Activated CD4-positive, alpha-beta memory T cell treated with anti-CD3 and anti-CD28 coated beads for 36 hours (primary cell): Measurements from ENCODE around the gene ELMO1. TPM values are rescaled to one million over a fixed set of nuclear protein-coding genes. Genes with fewer than 3 reads are reported as not detected.

Experiments used
- CTCF ChIA-PET: fragments of 350-600 bp; sonication (Branson Sonifier 250); formaldehyde crosslinking; loops from one replicate; lab custom pipeline; 2021; ENCODE audit warnings: antibody characterized with exemption, inconsistent platforms; lab: Charles Lee
- POLR2A ChIA-PET: fragments of 350-600 bp; sonication (Branson Sonifier 250); formaldehyde crosslinking; loops from one replicate; lab custom pipeline; 2021; ENCODE audit warnings: antibody characterized with exemption; lab: Charles Lee
- DNase-seq: peaks from one replicate; pipeline ENCODE4 v3.0.0-alpha.2; 2020
- H3K27ac Mint-ChIP-seq: one replicate; pipeline ENCODE4 v1.8.0; 2021; ENCODE audit warnings: mixed read lengths
- H3K27me3 Mint-ChIP-seq: one replicate; pipeline ENCODE4 v1.8.0; 2021; ENCODE audit warnings: mixed read lengths
- H3K36me3 Mint-ChIP-seq: one replicate; pipeline ENCODE4 v1.8.0; 2021; ENCODE audit warnings: mixed read lengths
- H3K4me1 Mint-ChIP-seq: one replicate; pipeline ENCODE4 v1.8.0; 2021; ENCODE audit warnings: low read depth, mixed read lengths
- H3K4me3 Mint-ChIP-seq: one replicate; pipeline ENCODE4 v1.8.0; 2021; ENCODE audit warnings: mild to moderate bottlenecking, mixed read lengths
- H3K9me3 Mint-ChIP-seq: one replicate; pipeline ENCODE4 v1.8.0; 2021; ENCODE audit warnings: mixed read lengths
- intact Hi-C: fragments of 100-400 bp; cut with micrococcal nuclease; formaldehyde crosslinking; loops from one replicate; pipeline ENCODE4 v1.15.1; 2023
- total RNA-seq, 2 experiments: library from RNA; stranded (reverse); gene quantifications; one replicate each; pipeline ENCODE4 v1.2.3, GENCODE V29; 2021

The ELMO1 gene
- total RNA-seq, 2 experiments from 2014 or later: 88.7 to 93.3 TPM

- intact Hi-C loops: no loop called here
- H3K36me3 Mint-ChIP-seq: peaks cover 16% of the 10 kb centered on the region
- ChIA-PET CTCF (interaction anchor here (3.2 kb wide), 1 partner anchor 13 kb away, joined by 20 read pairs; no protein-coding TSS in a partner anchor), POLR2A (no interaction called here)
- peaks cover 2% of the 10 kb centered on the region for H3K9me3 Mint-ChIP-seq
- DNase-seq: no peak
- H3K27me3 Mint-ChIP-seq: no peaks in the 10 kb centered on the region
- peak overlapping the region; percentile 63 for H3K27ac Mint-ChIP-seq
- no peak overlapping the region for H3K4me3 Mint-ChIP-seq
- peaks cover 8% of the 10 kb centered on the region for H3K4me1 Mint-ChIP-seq
Observed at GRCh38 chr7:37297546-37297945, 151.1 kb downstream of the ELMO1 start.

GRCh38 chr7:37295401-37295800, 153.3 kb downstream of the ELMO1 start:
- Mint-ChIP-seq H3K36me3 (peaks cover 5% of the 10 kb centered on the region), H3K4me1 (peaks cover 13% of the 10 kb centered on the region), H3K9me3 (peaks cover 2% of the 10 kb centered on the region), H3K4me3 (no peak overlapping the region), H3K27ac (no peak overlapping the region), H3K27me3 (no peaks in the 10 kb centered on the region)
- POLR2A ChIA-PET: no interaction called here
- intact Hi-C loops: no loop called here
- no peak for DNase-seq
- CTCF ChIA-PET: interaction anchor here (0.7 to 3.2 kb wide), 2 partner anchors 11 to 53 kb away, joined by 3 to 20 read pairs; no protein-coding TSS in a partner anchor

GRCh38 chr7:37290731-37291130, 157.9 kb downstream of the ELMO1 start:
- no peaks in the 10 kb centered on the region for H3K9me3 Mint-ChIP-seq
- CTCF ChIA-PET: no interaction called here

GRCh38 chr7:37289781-37290180, 158.9 kb downstream of the ELMO1 start:
- Mint-ChIP-seq H3K27ac (no peak overlapping the region), H3K36me3 (peaks cover 3% of the 10 kb centered on the region), H3K4me1 (peaks cover 43% of the 10 kb centered on the region), H3K4me3 (no peak overlapping the region), H3K9me3 (no peaks in the 10 kb centered on the region), H3K27me3 (no peaks in the 10 kb centered on the region)
- intact Hi-C loops: no loop called here
- ChIA-PET POLR2A (no interaction called here), CTCF (interaction anchor here (1.0 to 1.6 kb wide), 2 partner anchors 63 to 220 kb away, joined by 3 read pairs; no protein-coding TSS in a partner anchor)
- no peak for DNase-seq

More at GRCh38 chr7:37290731-37291130, 157.9 kb downstream of the ELMO1 start:
- no peak overlapping the region for H3K27ac Mint-ChIP-seq
- peaks cover 34% of the 10 kb centered on the region for H3K4me1 Mint-ChIP-seq
- H3K27me3 Mint-ChIP-seq: no peaks in the 10 kb centered on the region
- intact Hi-C loops: no loop called here
- H3K4me3 Mint-ChIP-seq: no peak overlapping the region
- DNase-seq: no peak
- POLR2A ChIA-PET: no interaction called here
- peaks cover 3% of the 10 kb centered on the region for H3K36me3 Mint-ChIP-seq

- Mint-ChIP-seq H3K36me3 (peaks cover 3% of the 10 kb centered on the region), H3K27me3 (no peaks in the 10 kb centered on the region), H3K4me1 (peaks cover 46% of the 10 kb centered on the region), H3K4me3 (no peak overlapping the region), H3K9me3 (no peaks in the 10 kb centered on the region), H3K27ac (no peak overlapping the region)
- ChIA-PET POLR2A (no interaction called here), CTCF (interaction anchor here (1.0 to 1.6 kb wide), 2 partner anchors 64 to 220 kb away, joined by 3 read pairs; no protein-coding TSS in a partner anchor)
- no peak for DNase-seq
- intact Hi-C loops: no loop called here
Observed at GRCh38 chr7:37289367-37289766, 159.3 kb downstream of the ELMO1 start.

- no peaks in the 10 kb centered on the region for H3K27me3 Mint-ChIP-seq
- H3K4me3 Mint-ChIP-seq: no peak overlapping the region
- peaks cover 48% of the 10 kb centered on the region for H3K4me1 Mint-ChIP-seq
- no peaks in the 10 kb centered on the region for H3K9me3 Mint-ChIP-seq
- intact Hi-C loops: no loop called here
- DNase-seq: no peak
- ChIA-PET POLR2A (no interaction called here), CTCF (interaction anchor here (0.6 to 5.8 kb wide), 8 partner anchors 9 to 890 kb away, joined by 3 to 54 read pairs (median 3); no protein-coding TSS in a partner anchor)
- H3K36me3 Mint-ChIP-seq: peaks cover 4% of the 10 kb centered on the region
- H3K27ac Mint-ChIP-seq: no peak overlapping the region
Observed at GRCh38 chr7:37287131-37287855, 161.4 kb downstream of the ELMO1 start.

- peaks cover 9% of the 10 kb centered on the region for H3K36me3 Mint-ChIP-seq
- H3K27me3 Mint-ChIP-seq: no peaks in the 10 kb centered on the region
- no peak for DNase-seq
- no peak overlapping the region for H3K4me3 Mint-ChIP-seq
- POLR2A ChIA-PET: no interaction called here
- H3K27ac Mint-ChIP-seq: no peak overlapping the region
- intact Hi-C loops: no loop called here
- CTCF ChIA-PET: interaction anchor here (0.6 to 5.8 kb wide), 11 partner anchors 18 to 891 kb away, joined by 3 to 54 read pairs (median 4); partner anchors contain the start of gene ELMO1
- H3K9me3 Mint-ChIP-seq: no peaks in the 10 kb centered on the region
- peaks cover 48% of the 10 kb centered on the region for H3K4me1 Mint-ChIP-seq
Observed at GRCh38 chr7:37286454-37286832, 162.2 kb downstream of the ELMO1 start.

- no peak overlapping the region for H3K4me3 Mint-ChIP-seq
- ChIA-PET POLR2A (no interaction called here), CTCF (interaction anchor here (0.6 to 5.8 kb wide), 19 partner anchors 9 to 548 kb away, joined by 3 to 54 read pairs (median 5); partner anchors contain the start of gene ELMO1)
- H3K9me3 Mint-ChIP-seq: no peaks in the 10 kb centered on the region
- peaks cover 50% of the 10 kb centered on the region for H3K4me1 Mint-ChIP-seq
- DNase-seq: no peak
- H3K36me3 Mint-ChIP-seq: peaks cover 10% of the 10 kb centered on the region
- H3K27me3 Mint-ChIP-seq: no peaks in the 10 kb centered on the region
- H3K27ac Mint-ChIP-seq: peak overlapping the region; percentile 50
- intact Hi-C loops: loop anchor here (2.0 kb wide), 2 partner anchors 57 to 209 kb away; no protein-coding TSS in a partner anchor
Observed at GRCh38 chr7:37285706-37286453, 162.8 kb downstream of the ELMO1 start.

GRCh38 chr7:37284805-37285231, 163.8 kb downstream of the ELMO1 start:
- no peak overlapping the region for H3K27ac Mint-ChIP-seq
- peak; percentile 57 for DNase-seq
- no peak overlapping the region for H3K4me3 Mint-ChIP-seq
- peaks cover 10% of the 10 kb centered on the region for H3K36me3 Mint-ChIP-seq
- ChIA-PET CTCF (interaction anchor here (0.6 to 5.8 kb wide), 31 partner anchors 10 to 549 kb away, joined by 3 to 54 read pairs (median 5); partner anchors contain the start of gene ELMO1), POLR2A (no interaction called here)
- H3K27me3 Mint-ChIP-seq: no peaks in the 10 kb centered on the region
- intact Hi-C loops: loop anchor here (1.0 to 2.0 kb wide), 4 partner anchors 58 to 210 kb away; no protein-coding TSS in a partner anchor
- peaks cover 45% of the 10 kb centered on the region for H3K4me1 Mint-ChIP-seq
- H3K9me3 Mint-ChIP-seq: no peaks in the 10 kb centered on the region

- no peak for DNase-seq
- ChIA-PET CTCF (interaction anchor here (0.7 to 5.8 kb wide), 28 partner anchors 9 to 550 kb away, joined by 3 to 54 read pairs (median 5); partner anchors contain the start of gene ELMO1), POLR2A (no interaction called here)
- intact Hi-C loops: loop anchor here (1.0 to 2.0 kb wide), 4 partner anchors 59 to 211 kb away; no protein-coding TSS in a partner anchor
- H3K27me3 Mint-ChIP-seq: no peaks in the 10 kb centered on the region
- H3K9me3 Mint-ChIP-seq: no peaks in the 10 kb centered on the region
- no peak overlapping the region for H3K27ac Mint-ChIP-seq
- peaks cover 44% of the 10 kb centered on the region for H3K4me1 Mint-ChIP-seq
- H3K36me3 Mint-ChIP-seq: peaks cover 10% of the 10 kb centered on the region
- no peak overlapping the region for H3K4me3 Mint-ChIP-seq
Observed at GRCh38 chr7:37284285-37284684, 164.4 kb downstream of the ELMO1 start.

GRCh38 chr7:37283716-37284115, 164.9 kb downstream of the ELMO1 start:
- Mint-ChIP-seq H3K4me3 (no peak overlapping the region), H3K36me3 (peaks cover 10% of the 10 kb centered on the region), H3K27ac (no peak overlapping the region), H3K4me1 (peaks cover 41% of the 10 kb centered on the region), H3K9me3 (no peaks in the 10 kb centered on the region), H3K27me3 (no peaks in the 10 kb centered on the region)
- no peak for DNase-seq
- CTCF ChIA-PET: interaction anchor here (1.4 to 5.8 kb wide), 9 partner anchors 9 to 224 kb away, joined by 5 to 54 read pairs (median 14); no protein-coding TSS in a partner anchor
- intact Hi-C loops: loop anchor here (1.0 to 2.0 kb wide), 4 partner anchors 59 to 211 kb away; no protein-coding TSS in a partner anchor
- POLR2A ChIA-PET: no interaction called here
